HL-60 (cell line): Measurements from ENCODE around the gene PCDHGA1.

Experiments used
- DNase-seq, 2 experiments: peaks; one replicate each; pipeline ENCODE4 v3.0.0-alpha.2; 2010 to 2020; ENCODE audit warnings: low read depth in 1 of 2, low spot score in 1 of 2
- H3K27ac ChIP-seq: fragments of 250-450 bp; sonication (Bioruptor Pico); replicated peaks from 2 replicates; pipeline ENCODE4 v1.5.1; 2020; ENCODE audit warnings: mild to moderate bottlenecking, moderate library complexity
- H3K27me3 ChIP-seq: fragments of 250-450 bp; sonication (Bioruptor Pico); 2 replicates; pipeline ENCODE4 v1.5.1; 2021; ENCODE audit warnings: mild to moderate bottlenecking, moderate library complexity; ENCODE audit not compliant: insufficient read depth, poor library complexity, severe bottlenecking
- H3K4me3 ChIP-seq: replicated peaks from 2 replicates; pipeline ENCODE4 v1.5.1; 2011; ENCODE audit warnings: mild to moderate bottlenecking, control low read depth, low read length; ENCODE audit not compliant: insufficient read depth
- GABPA ChIP-seq: IDR thresholded peaks from 2 replicates; pipeline ENCODE4 v1.6.1; 2012; ENCODE audit warnings: low read depth
- POLR2AphosphoS5 ChIP-seq: IDR thresholded peaks from 2 replicates; pipeline ENCODE4 v1.6.1; 2012; ENCODE audit warnings: low read depth
- SPI1 ChIP-seq: IDR thresholded peaks from 2 replicates; pipeline ENCODE4 v1.6.1; 2012; ENCODE audit warnings: low read depth, mild to moderate bottlenecking, borderline replicate concordance
- TF ChIP-seq, protein P1 (sequence below): IDR thresholded peaks from 2 replicates; pipeline ENCODE4 v1.6.1; 2012; ENCODE audit warnings: low read depth; ENCODE audit not compliant: insufficient replicate concordance
- TF ChIP-seq, protein P2 (sequence below): IDR thresholded peaks from one replicate; pipeline ENCODE4 v1.5.1; 2011; ENCODE audit warnings: low read length, control low read depth, inconsistent platforms; ENCODE audit not compliant: insufficient read depth

PCDHGA1 gene

DNA sequence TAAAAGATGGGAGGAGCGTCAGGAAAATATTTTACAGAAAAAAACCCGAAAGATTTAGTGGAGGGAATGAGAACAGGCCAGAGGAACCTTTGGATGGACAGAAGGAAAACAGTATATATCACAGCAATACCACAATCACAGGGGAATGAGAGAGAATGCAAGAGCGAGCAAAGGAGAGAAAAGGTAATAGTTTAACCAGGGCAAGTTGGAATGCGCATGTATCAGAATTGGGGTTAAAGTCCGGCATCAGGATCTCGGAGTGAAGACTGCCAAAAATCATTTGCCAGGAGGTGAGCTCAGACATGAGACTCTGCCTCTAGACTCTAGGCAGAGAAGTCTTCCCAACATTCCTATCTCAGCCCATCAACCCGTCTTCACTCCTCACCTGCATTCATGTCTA, 195.3 kb downstream of the PCDHGA1 start:
- no peak for DNase-seq
- H3K27ac ChIP-seq, result no peak overlapping the region

DNA sequence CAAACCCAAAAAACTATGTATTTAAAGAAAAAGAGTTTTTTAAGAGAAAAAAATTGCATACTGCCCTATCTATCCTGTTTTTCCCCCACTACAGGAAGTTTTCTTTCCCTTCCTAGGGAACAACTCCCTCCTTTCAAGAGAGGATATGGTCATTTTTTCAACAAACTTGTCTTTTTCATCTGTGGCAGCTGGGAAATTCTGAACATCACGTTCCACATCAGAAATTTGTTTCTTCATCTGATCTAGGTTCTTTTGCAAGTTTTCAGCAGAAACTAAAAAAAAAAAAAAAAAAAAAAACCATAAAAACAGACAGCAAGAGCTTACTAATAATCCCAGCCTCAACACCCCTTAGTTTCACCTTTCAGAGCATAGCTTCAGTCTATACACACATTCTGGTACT, 197.1 kb downstream of the PCDHGA1 start:
- no peak for DNase-seq
- no peak overlapping the region for H3K27ac ChIP-seq
- H3K27me3 ChIP-seq, result no peaks in the 10 kb centered on the region
- TF ChIP-seq, protein P1, sequence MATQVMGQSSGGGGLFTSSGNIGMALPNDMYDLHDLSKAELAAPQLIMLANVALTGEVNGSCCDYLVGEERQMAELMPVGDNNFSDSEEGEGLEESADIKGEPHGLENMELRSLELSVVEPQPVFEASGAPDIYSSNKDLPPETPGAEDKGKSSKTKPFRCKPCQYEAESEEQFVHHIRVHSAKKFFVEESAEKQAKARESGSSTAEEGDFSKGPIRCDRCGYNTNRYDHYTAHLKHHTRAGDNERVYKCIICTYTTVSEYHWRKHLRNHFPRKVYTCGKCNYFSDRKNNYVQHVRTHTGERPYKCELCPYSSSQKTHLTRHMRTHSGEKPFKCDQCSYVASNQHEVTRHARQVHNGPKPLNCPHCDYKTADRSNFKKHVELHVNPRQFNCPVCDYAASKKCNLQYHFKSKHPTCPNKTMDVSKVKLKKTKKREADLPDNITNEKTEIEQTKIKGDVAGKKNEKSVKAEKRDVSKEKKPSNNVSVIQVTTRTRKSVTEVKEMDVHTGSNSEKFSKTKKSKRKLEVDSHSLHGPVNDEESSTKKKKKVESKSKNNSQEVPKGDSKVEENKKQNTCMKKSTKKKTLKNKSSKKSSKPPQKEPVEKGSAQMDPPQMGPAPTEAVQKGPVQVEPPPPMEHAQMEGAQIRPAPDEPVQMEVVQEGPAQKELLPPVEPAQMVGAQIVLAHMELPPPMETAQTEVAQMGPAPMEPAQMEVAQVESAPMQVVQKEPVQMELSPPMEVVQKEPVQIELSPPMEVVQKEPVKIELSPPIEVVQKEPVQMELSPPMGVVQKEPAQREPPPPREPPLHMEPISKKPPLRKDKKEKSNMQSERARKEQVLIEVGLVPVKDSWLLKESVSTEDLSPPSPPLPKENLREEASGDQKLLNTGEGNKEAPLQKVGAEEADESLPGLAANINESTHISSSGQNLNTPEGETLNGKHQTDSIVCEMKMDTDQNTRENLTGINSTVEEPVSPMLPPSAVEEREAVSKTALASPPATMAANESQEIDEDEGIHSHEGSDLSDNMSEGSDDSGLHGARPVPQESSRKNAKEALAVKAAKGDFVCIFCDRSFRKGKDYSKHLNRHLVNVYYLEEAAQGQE, result no peak
- TF ChIP-seq, protein P2, sequence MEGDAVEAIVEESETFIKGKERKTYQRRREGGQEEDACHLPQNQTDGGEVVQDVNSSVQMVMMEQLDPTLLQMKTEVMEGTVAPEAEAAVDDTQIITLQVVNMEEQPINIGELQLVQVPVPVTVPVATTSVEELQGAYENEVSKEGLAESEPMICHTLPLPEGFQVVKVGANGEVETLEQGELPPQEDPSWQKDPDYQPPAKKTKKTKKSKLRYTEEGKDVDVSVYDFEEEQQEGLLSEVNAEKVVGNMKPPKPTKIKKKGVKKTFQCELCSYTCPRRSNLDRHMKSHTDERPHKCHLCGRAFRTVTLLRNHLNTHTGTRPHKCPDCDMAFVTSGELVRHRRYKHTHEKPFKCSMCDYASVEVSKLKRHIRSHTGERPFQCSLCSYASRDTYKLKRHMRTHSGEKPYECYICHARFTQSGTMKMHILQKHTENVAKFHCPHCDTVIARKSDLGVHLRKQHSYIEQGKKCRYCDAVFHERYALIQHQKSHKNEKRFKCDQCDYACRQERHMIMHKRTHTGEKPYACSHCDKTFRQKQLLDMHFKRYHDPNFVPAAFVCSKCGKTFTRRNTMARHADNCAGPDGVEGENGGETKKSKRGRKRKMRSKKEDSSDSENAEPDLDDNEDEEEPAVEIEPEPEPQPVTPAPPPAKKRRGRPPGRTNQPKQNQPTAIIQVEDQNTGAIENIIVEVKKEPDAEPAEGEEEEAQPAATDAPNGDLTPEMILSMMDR, result no peak
- TF ChIP-seq GABPA, result no peak
- TF ChIP-seq POLR2AphosphoS5, result no peak
- TF ChIP-seq SPI1, result no peak
- H3K4me3 ChIP-seq, result no peak overlapping the region

More for the DNA sequence above, 195.3 kb downstream of the PCDHGA1 start:
- no peak overlapping the region for H3K4me3 ChIP-seq
- H3K27me3 ChIP-seq, result no peaks in the 10 kb centered on the region
- TF ChIP-seq SPI1 (no peak), GABPA (no peak), POLR2AphosphoS5 (no peak)
- TF ChIP-seq, protein P1, result no peak
- TF ChIP-seq, protein P2, result no peak

DNA sequence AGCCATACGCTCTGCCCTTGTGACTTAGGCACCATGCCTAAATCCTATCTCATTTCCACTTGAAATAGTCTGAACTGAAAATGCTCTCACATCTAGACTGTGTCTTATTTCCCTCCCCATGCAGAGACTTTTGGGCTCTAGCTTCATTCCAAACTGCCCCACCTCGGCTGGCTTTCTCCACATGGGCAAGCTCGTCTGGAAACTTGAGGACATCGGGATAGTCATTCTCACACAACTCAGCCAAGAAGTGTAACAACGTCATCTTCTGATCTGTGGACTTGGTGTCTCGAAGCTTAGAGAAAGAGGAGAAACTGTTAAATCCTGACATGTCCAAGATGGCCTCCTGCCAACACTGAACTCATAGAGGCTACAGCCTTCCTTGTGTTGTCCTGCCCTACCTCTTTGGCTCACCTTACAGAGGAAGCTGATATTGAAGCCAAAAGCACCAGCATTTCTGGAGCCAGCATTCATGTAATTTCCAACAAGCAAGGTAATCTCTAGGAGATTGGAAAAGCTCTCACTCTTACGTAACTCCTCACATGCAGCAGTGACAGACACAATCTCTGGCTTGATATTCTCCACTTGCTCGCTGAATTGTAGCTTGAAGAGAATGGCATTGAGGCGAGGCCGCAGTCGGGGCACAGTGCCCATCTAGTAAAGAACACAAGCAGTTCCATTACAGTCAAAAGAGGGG, 198.1 kb downstream of the PCDHGA1 start:
- Histone ChIP-seq H3K27me3 (no peaks in the 10 kb centered on the region), H3K4me3 (no peak overlapping the region), H3K27ac (no peak overlapping the region)
- no peak for DNase-seq
- TF ChIP-seq, protein P2, result no peak
- TF ChIP-seq POLR2AphosphoS5 (no peak), SPI1 (no peak), GABPA (no peak)
- TF ChIP-seq, protein P1, result no peak
